ES-I3 (cell line): ENCODE results near the gene CYP26C1.
"Not testable (repeated sequence)": the region's sequence is repeated elsewhere in the genome, so short reads cannot be mapped to it uniquely, and the experiment has no call there.

Source experiments
- H3K36me3 ChIP-seq: 2 replicates; pipeline ENCODE4 v1.6.1; 2013; ENCODE audit warnings: mild to moderate bottlenecking, low read length, control low read depth, moderate library complexity; ENCODE audit not compliant: insufficient read depth
- H3K4me1 ChIP-seq: 2 replicates; pipeline ENCODE4 v1.6.1; 2013; ENCODE audit warnings: mild to moderate bottlenecking, control low read depth, low read length; ENCODE audit not compliant: insufficient read depth
- H3K9ac ChIP-seq: 2 replicates; pipeline ENCODE4 v1.6.1; 2013; ENCODE audit warnings: low read depth, mild to moderate bottlenecking, low read length, moderate library complexity
- H3K9me3 ChIP-seq: 2 replicates; pipeline ENCODE4 v1.6.1; 2013; ENCODE audit warnings: mild to moderate bottlenecking, low read length, moderate library complexity; ENCODE audit not compliant: control insufficient read depth, insufficient read depth

The CYP26C1 gene

GRCh38 chr10:93101148-93101547, 40.5 kb downstream of the CYP26C1 start:
- H3K4me1 ChIP-seq, H3K36me3 ChIP-seq, H3K9ac ChIP-seq, H3K9me3 ChIP-seq: not testable (repeated sequence)

GRCh38 chr10:93103953-93104352, 43.4 kb downstream of the CYP26C1 start:
- no peaks in the 10 kb centered on the region; the same call in 1 of the 2 replicates for H3K9me3 ChIP-seq

GRCh38 chr10:93106631-93107072, 46.1 kb downstream of the CYP26C1 start:
- Histone ChIP-seq H3K4me1 (no peaks in the 10 kb centered on the region), H3K9ac (no peak overlapping the region), H3K36me3 (no peaks in the 10 kb centered on the region), H3K9me3 (no peaks in the 10 kb centered on the region; the same call in 1 of the 2 replicates)

More at GRCh38 chr10:93103953-93104352, 43.4 kb downstream of the CYP26C1 start:
- Histone ChIP-seq H3K36me3 (no peaks in the 10 kb centered on the region), H3K4me1 (no peaks in the 10 kb centered on the region), H3K9ac (no peak overlapping the region)

GRCh38 chr10:93110472-93111146, 50.0 kb downstream of the CYP26C1 start:
- Histone ChIP-seq H3K9ac (no peak overlapping the region), H3K4me1 (no peaks in the 10 kb centered on the region), H3K36me3 (no peaks in the 10 kb centered on the region), H3K9me3 (peaks cover 2% of the 10 kb centered on the region; the same call in 1 of the 2 replicates)

- H3K9me3 ChIP-seq: peaks cover 15% of the 10 kb centered on the region
- no peaks in the 10 kb centered on the region for H3K36me3 ChIP-seq
- H3K4me1 ChIP-seq: no peaks in the 10 kb centered on the region
- H3K9ac ChIP-seq: no peak overlapping the region
Measured at GRCh38 chr10:93113042-93113441, 52.4 kb downstream of the CYP26C1 start.

- no peak overlapping the region for H3K9ac ChIP-seq
- H3K36me3 ChIP-seq: no peaks in the 10 kb centered on the region
- no peaks in the 10 kb centered on the region for H3K4me1 ChIP-seq
- peaks cover 15% of the 10 kb centered on the region for H3K9me3 ChIP-seq
Measured at GRCh38 chr10:93115661-93116383, 55.2 kb downstream of the CYP26C1 start.
